ENCODE data around the gene MISP.
"Not testable (repeated sequence)": the region's sequence is repeated elsewhere in the genome, so short reads cannot be mapped to it uniquely, and the experiment has no call there.

The MISP gene

GRCh38 chr19:750640-751423 lies at the start of gene MISP:
Gene MISP (plus strand): TSS chr19:751112. CDS start chr19:756947, 5,835 bp downstream.
- DNase-seq (ENCODE audit: low read depth in 3 of 3) = no peak

- DNase-seq (ENCODE audit: low read depth in 3 of 3) = not testable (repeated sequence)
These were observed 48.1 kb upstream of the MISP start for GRCh38 chr19:702847-703246.

- DNase-seq (ENCODE audit: low read depth in 3 of 3) = no peak
These were observed 47.6 kb upstream of the MISP start for GRCh38 chr19:703329-703650.

GRCh38 chr19:703651-704446 lies 47.1 kb upstream of the MISP start:
- peak in 2 of 3 experiments; percentile 34 to 69 for DNase-seq (ENCODE audit: low read depth in 3 of 3)

- DNase-seq (ENCODE audit: low read depth in 3 of 3) = no peak
These were observed 46.5 kb upstream of the MISP start for GRCh38 chr19:704447-704741.

- no peak for DNase-seq (ENCODE audit: low read depth in 3 of 3)
These were observed 42.5 kb upstream of the MISP start, which contains the start of gene PALM for GRCh38 chr19:708154-709143. Gene PALM (plus strand): TSS chr19:708935. CDS start chr19:709147, 212 bp downstream.

- DNase-seq (ENCODE audit: low read depth in 3 of 3) = no peak
These were observed 41.5 kb upstream of the MISP start for GRCh38 chr19:709196-709964.

GRCh38 chr19:709965-710571 lies 40.8 kb upstream of the MISP start:
- DNase-seq (ENCODE audit: low read depth in 3 of 3) = no peak

- DNase-seq (ENCODE audit: low read depth in 3 of 3) = no peak
These were observed 40.1 kb upstream of the MISP start for GRCh38 chr19:710767-711166.

- DNase-seq (ENCODE audit: low read depth in 3 of 3) = no peak
These were observed 39.7 kb upstream of the MISP start for GRCh38 chr19:711254-711653.

GRCh38 chr19:715347-715746 lies 35.6 kb upstream of the MISP start:
- DNase-seq (ENCODE audit: low read depth in 3 of 3) = no peak

- DNase-seq (ENCODE audit: low read depth in 3 of 3) = no peak
These were observed 32.5 kb upstream of the MISP start for GRCh38 chr19:718251-718951.

GRCh38 chr19:718991-719512 lies 31.9 kb upstream of the MISP start:
- no peak for DNase-seq (ENCODE audit: low read depth in 3 of 3)

GRCh38 chr19:719636-720344 lies 31.1 kb upstream of the MISP start:
- no peak for DNase-seq (ENCODE audit: low read depth in 3 of 3)

- DNase-seq (ENCODE audit: low read depth in 3 of 3) = no peak
These were observed 30.4 kb upstream of the MISP start for GRCh38 chr19:720345-721160.

- no peak for DNase-seq (ENCODE audit: low read depth in 3 of 3)
These were observed 28.3 kb upstream of the MISP start for GRCh38 chr19:722553-723101.

GRCh38 chr19:723247-723646 lies 27.7 kb upstream of the MISP start:
- DNase-seq (ENCODE audit: low read depth in 3 of 3) = no peak

- DNase-seq (ENCODE audit: low read depth in 3 of 3) = no peak
These were observed 27.2 kb upstream of the MISP start for GRCh38 chr19:723714-724113.

Data from stimulated activated CD4-positive, alpha-beta T cell treated with anti-CD3 and anti-CD28 coated beads, TNF-alpha, amount 100 ng/mL, for 24 hours (primary cell).